ENCODE results near the gene GATA6.

Gene GATA6

GRCh38 chr18:22241921-22242361 lies 72.6 kb downstream of the GATA6 start:
- DNase-seq (ENCODE audit: low read depth, low spot score): no peak

GRCh38 chr18:22243513-22243912 lies 74.1 kb downstream of the GATA6 start:
- no peak for DNase-seq (ENCODE audit: low read depth, low spot score)

DNA sequence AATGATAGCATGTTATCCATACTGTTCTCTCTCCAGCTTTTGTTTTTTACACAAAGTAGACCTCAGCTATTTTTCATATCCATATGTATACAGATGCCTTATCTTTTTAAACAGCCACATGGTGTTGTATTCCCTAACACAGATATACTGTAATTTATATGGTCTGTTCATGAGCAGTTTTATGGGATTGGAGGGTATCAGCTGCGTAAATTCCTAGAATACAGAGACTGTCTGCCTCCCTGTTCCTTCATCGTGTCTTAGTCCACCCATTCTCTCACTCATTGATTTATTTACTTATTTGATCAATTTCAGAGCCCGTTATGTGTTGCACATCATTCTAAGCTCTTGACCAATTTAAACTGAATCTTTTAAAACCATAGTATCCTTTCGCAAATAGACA lies 80.6 kb downstream of the GATA6 start:
- no peak for DNase-seq (ENCODE audit: low read depth, low spot score)

- no peak for DNase-seq (ENCODE audit: low read depth, low spot score)
Measured at GRCh38 chr18:22250591-22250996, 81.2 kb downstream of the GATA6 start.

Measured in iPS DF 19.7 (cell line).